Tibial nerve (tissue), 4 donors: Measurements from ENCODE around the gene PCBP3.

ENCODE experiments used
- CTCF ChIP-seq, 5 experiments: fragments of 200-600 bp in 3 of 5; fragments of 450-650 bp in 2 of 5; sonication (generic) in 3 of 5; IDR thresholded peaks; one replicate each; pipeline ENCODE4 v1.5.1; 2016 to 2019; ENCODE audit warnings: antibody characterized with exemption in 5 of 5, mild to moderate bottlenecking in 3 of 5, moderate library complexity in 2 of 5
- EP300 ChIP-seq, 2 donors: sonication (generic); formaldehyde crosslinking; IDR thresholded peaks; one replicate each; pipeline ENCODE4 v1.6.1; 2017; ENCODE audit warnings: antibody characterized with exemption in 2 of 2, mild to moderate bottlenecking in 1 of 2
- POLR2A ChIP-seq, 2 donors: fragments of 450-650 bp; IDR thresholded peaks; one replicate each; pipeline ENCODE4 v1.6.1; 2017; ENCODE audit warnings: antibody characterized with exemption in 2 of 2, mild to moderate bottlenecking in 2 of 2, moderate library complexity in 2 of 2

- no peak for TF ChIP-seq CTCF (IDR thresholded peaks at IDR 0.05)
- no peak for TF ChIP-seq POLR2A (IDR thresholded peaks at IDR 0.05)
- TF ChIP-seq EP300 (IDR thresholded peaks at IDR 0.05) = no peak
Observed at GRCh38 chr21:45957551-45957950, 314.0 kb downstream of the PCBP3 start.
